Measurements from ENCODE around the gene PIK3R5. TPM values are rescaled to one million over a fixed set of nuclear protein-coding genes. Genes with fewer than 3 reads are reported as not detected.

Gene PIK3R5
- total RNA-seq, 1 donor from 2014 or later = 2.5 TPM

DNA sequence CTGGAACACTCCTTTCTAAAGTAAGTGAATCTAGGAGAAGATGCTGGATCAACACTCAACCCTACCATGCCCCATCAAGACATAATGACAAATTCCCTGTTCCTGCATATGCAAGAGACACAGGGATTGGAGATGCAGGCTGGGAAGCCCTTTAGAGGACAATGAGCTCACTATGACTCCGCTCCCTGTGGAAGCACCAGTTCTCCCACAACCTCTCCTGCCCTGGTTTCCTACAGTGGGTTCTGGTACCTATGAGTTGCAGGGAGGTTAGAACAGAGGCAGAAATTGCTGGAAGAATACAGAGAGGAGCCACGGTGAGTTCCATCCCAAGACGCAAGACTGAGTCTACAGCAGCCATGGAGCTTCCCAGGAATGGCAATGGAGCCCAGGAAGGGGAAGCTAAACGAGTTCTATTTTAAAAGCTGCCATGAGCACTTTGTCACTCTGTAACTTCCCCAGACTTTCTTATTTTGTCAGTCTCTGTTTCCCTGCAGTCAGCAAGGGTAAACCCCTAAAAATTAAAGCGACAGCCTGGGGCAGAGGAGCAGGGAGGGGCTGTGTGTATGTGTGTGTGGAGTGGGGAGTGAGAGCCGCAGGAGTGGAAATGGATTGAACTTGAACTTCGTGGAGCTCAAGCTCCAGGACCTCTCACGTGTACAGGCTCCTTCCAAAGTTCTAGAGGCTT is 55.8 kb downstream of the PIK3R5 start:
- DNase-seq (no peak), ATAC-seq (ENCODE audit: poor library complexity) (peak; percentile 48)
- intact Hi-C loops (cut with DNase I) = no loop called here

DNA sequence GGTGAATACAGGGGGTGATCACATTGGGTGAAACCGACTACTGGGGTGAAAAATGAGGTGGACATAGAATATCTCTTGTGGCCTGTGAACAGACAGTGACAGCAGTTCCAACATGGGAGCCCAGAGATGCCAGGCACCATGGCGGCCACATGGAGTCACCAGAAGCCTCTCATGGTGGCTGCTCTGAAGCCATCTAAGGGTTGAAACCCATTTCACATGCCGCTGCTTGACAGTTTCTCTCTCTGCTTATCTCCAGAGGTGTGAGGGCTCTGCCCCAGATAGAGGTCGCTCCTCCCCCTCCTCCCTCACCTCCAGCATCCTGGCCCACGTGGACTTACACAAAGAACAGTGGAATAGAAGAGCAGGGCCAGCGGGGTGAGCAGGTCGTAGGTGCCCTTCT is 60.2 kb downstream of the PIK3R5 start:
- no peak for DNase-seq
- ATAC-seq (ENCODE audit: poor library complexity) = no peak
- intact Hi-C loops (cut with DNase I) = no loop called here

DNA sequence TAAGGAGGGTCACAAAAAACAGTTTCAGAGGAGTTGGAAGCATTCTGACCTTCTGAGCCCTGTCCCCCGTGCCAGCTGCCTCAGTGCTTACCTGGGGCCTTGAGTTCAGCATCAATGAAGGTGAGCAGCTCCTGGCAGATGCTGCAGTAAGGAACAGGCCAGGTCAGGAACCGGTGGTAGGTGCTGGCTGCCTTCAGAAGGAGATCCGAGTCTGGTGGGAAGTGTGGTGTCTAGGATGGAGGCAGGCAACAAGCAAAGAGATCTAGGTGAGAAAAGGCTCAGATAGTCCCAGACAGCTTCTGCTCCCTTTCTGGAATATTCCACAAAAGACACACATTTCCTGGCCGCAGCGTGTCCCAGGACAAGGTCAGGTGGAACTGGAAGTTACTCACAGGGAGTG is 60.8 kb downstream of the PIK3R5 start:
- DNase-seq (no peak), ATAC-seq (ENCODE audit: poor library complexity) (no peak)
- intact Hi-C loops (cut with DNase I) = no loop called here

DNA sequence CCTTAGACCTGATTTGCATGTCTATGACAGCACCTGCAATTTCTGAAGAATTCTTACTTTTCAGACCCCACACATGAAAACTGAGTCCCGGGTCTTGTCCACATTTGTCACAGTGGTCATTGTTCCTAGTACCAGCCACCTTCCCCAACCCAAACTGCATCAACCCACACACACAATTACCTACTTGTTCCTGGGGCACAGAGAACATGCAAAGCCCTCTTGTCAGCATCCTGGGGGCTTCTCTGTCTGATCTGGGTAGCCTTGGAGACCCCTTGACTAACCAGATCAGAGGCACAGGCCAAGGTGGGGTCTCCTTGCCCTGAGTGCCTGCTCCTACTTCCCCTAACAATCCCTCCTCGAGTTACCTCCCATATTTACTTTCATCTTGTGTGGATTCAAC is 61.3 kb downstream of the PIK3R5 start:
- intact Hi-C loops (cut with DNase I) = no loop called here
- DNase-seq (no peak), ATAC-seq (ENCODE audit: poor library complexity) (no peak)

DNA sequence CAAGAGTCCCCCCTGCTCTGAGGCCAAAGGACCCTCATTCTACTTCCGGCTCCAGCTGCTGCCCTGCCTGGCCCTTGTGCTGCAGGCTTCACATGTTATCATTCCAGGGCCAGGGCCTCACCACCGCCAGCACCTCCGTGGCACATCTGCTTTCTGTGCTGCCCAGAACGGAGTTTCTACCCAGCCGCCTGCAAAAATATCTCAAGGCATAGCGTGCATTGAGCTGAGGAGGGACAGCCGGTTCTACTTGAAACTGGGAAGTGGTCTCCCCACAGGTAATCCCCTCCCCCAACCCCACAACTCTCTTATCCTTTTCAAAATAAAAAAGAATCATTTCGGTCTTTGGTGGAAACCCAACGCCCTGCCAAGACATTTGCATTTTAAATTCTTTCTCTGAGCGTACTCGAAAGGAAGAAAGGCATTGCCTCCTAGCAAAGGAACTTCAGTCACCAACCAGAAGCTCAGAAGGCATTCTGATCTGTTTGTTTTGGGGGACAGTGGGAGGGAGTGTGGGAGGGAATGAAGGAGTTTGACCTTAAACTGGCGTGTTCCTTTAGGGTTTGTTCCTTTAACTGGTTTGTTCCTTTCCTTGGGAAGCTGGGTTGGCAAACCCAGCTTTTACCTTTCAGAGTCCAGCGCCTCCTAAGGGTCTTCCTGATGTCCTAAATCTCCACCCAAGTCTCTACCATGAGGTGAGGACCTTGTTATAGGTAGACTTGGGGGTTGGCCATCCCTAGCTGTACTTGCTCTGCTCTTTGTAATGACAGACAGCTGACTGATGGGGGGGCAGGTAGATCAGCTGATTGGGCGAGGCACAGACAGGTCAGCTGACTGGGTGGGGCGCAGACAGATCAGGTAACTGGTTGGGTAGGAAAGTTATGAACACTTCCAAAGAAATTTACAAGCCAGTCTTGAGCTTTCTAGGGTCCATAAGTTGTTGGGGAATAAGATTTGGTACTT is 64.6 kb downstream of the PIK3R5 start:
- ATAC-seq (ENCODE audit: poor library complexity) (no peak), DNase-seq (no peak)
- intact Hi-C loops (cut with DNase I) = no loop called here

DNA sequence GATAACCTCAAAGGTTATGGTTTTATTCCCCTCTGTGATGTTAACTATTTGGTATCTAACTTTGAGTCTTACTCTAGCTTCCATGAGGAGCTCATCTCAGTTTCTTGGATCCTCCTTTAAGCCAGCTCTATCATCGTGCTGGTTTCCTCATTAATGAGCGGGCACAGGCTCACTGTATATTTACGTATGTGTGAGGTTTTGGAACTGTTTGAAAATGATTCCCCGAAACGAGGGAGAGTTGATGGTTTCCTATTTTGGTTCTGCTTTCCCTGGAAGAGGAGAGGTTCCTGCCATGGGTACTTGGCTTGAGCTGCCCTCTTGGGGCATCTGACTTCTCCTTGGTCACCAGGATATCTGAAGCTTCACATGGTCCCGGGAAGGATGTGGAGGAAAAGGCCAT is 65.3 kb downstream of the PIK3R5 start:
- DNase-seq = no peak
- ATAC-seq (ENCODE audit: poor library complexity) = no peak
- intact Hi-C loops (cut with DNase I) = no loop called here

DNA sequence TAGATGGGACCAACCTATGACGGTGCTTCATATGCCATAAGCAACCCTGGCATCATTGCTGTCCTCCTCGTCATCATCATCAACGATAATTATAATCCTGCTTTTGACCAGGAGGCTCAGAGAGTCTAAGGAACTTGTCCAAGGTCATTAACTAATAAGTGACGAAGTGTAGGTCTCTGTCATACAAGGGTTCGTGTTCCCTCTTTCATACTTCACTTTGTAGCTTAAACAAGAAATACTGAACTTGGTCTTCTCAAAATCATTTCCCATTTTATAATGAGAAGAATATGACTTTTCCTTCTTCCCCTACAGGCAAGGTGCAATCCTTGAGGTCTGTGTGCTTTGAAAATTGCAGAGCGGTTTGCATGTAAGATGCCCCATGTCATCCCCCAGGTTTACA is 66.9 kb downstream of the PIK3R5 start:
- no peak for ATAC-seq (ENCODE audit: poor library complexity)
- no peak for DNase-seq
- intact Hi-C loops (cut with DNase I) = loop anchor here (5.0 kb wide), 1 partner anchor 96 kb away; no protein-coding TSS in a partner anchor

DNA sequence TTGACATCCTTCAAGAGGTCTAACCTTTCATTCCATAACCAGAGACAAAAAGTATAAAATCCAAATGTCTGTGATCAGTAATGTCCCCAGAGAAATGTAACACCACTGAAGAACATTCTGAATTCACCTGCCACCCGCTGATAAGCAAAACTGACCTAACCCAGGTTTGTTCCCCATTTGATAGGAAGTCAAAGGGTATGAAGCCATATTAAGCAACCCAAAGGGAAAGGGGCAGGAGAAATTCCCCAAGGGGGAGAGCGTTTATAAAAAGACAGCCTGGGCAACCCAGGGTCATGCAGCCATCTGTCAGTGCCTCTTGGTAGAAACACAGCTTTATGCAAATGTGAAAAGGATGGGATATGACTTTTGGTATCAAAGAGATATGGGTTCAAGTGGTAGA is 67.4 kb downstream of the PIK3R5 start:
- intact Hi-C loops (cut with DNase I) = loop anchor here (5.0 kb wide), 1 partner anchor 96 kb away; no protein-coding TSS in a partner anchor
- DNase-seq (no peak), ATAC-seq (ENCODE audit: poor library complexity) (no peak)

DNA sequence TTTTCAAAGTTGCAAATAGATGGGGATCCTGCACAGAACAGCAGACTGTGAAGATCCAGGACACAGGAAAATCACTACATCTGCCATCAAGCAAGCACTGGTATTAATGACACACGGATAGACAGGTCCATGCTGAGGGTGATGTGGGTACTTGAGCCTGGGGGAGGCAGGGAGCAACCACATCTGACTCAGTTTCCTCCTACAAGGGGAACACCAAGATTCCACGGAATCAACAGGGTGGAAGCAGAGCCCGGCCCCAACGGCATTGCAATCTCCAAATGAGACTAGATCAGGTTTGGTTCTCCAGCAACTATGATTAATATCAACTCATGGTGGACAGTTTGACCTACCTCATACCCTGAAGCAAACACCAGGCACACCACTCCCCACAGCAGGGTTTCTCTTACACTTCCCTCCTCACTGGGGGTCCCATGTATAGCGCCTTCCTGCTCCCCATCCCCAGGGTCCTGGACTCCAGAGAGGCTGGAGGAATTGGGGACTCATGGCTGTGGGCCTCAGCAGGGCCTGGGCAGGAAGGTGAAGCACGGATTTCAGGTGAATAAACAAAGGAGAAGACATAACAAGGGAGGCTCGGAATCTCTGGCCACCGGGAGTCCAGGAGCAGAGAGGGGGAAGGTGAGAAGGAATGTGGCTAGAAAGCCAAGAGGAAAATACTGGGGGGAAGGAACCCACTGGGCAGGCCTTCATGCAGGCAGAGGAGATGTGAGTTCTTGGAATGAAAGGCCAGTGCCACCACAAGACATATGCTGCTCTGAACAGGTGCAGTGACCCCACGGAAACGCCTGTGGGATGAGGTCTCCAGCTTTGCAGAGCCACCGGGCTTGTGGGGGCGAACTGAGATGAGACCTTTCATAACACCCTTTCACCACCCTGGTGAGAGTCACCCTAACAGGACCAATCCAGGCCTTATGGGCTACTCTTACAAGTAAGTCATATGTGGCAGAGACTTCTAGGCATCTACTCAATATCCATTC is 68.6 kb downstream of the PIK3R5 start:
- intact Hi-C loops (cut with DNase I) = loop anchor here (5.0 kb wide), 1 partner anchor 95 kb away; no protein-coding TSS in a partner anchor
- no peak for ATAC-seq (ENCODE audit: poor library complexity)
- no peak for DNase-seq

DNA sequence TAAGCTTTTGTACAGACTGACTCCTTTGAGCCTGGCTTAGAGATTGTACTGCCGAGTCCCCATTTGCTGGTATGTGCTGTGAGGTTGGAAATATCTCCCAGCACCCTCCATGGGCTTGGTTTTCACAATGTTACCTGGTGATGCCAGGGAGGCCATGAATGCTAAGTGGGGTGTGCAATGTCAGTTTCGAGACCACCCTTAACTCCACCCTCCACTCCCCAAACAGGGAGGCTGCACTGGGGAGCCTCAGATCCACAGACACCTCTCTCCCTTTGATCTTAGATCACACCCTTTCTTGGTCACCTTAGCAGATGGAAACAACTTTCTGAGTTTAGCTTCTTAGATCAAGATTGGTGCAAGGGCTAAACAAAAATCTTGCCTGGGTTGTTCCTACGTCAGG is 69.4 kb downstream of the PIK3R5 start:
- DNase-seq (no peak), ATAC-seq (ENCODE audit: poor library complexity) (no peak)
- intact Hi-C loops (cut with DNase I) = loop anchor here (5.0 kb wide), 1 partner anchor 94 kb away; no protein-coding TSS in a partner anchor

DNA sequence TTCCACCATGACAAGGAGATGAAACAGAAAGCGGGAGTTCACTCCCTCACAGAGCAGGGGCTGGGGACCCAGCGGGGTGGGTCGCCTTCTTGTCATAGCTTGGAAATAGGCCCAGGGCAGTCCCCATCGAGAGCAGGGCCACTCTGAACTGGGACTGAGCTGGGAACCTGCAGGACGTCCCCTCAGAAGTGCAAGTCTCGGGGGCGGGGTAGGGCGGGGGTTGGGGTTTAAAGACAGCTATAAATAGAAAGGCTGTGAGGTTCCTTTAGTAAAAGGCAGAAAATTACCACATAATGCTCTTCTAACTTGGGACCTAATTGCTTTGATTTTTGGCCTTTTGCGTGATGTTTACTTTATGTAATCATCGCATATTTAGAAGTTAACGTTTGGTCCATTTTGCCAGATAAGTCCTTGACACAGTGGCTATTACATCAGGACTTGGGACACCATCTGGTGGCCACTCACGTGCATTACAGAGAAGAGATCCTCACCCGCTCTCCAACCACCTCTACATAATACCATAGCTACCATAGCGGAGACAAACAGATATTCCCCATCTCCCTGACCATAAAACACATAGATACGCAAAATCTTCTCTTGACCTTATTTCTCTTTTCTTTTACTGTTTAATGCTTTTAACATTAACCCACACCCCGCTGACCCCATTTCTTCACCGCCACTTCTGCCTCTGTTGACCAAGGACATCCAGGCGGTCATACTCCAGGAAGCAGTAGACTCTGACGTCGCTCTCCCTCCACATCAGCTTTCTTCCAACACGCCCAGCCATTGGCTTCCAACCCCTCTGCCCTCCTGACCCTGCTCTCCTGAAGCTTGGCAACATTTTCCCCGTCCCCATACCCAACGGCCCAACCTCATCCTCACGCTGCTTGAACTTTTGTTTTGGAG is 70.6 kb downstream of the PIK3R5 start:
- DNase-seq = no peak
- peak; percentile 90 for ATAC-seq (ENCODE audit: poor library complexity)
- intact Hi-C loops (cut with DNase I) = loop anchor here (5.0 kb wide), 1 partner anchor 93 kb away; no protein-coding TSS in a partner anchor

DNA sequence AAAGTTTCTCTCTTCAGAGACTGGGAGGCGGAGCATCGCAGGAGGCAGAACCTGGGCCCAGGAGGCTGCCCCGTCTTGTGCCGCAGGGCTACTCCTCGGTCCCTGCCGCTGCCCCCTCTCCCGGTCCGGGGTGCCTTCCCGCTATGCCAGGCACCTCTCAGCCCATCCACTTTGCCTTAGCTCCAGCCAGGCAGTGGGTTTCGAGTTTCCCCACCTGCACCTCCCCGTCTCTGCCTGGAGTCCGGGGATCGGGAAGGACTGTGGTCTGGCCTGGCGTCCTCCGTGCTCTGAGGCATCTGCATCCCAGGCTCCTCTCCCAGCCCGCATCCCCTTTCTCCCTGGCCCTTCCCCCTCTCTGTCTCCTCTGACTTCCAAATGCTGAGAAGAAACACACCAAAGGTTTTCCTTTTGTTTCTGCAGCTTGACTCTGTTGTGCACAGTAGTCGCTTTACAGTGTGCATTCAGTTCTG is 71.3 kb downstream of the PIK3R5 start:
- ATAC-seq (ENCODE audit: poor library complexity) (no peak), DNase-seq (no peak)
- intact Hi-C loops (cut with DNase I) = no loop called here

DNA sequence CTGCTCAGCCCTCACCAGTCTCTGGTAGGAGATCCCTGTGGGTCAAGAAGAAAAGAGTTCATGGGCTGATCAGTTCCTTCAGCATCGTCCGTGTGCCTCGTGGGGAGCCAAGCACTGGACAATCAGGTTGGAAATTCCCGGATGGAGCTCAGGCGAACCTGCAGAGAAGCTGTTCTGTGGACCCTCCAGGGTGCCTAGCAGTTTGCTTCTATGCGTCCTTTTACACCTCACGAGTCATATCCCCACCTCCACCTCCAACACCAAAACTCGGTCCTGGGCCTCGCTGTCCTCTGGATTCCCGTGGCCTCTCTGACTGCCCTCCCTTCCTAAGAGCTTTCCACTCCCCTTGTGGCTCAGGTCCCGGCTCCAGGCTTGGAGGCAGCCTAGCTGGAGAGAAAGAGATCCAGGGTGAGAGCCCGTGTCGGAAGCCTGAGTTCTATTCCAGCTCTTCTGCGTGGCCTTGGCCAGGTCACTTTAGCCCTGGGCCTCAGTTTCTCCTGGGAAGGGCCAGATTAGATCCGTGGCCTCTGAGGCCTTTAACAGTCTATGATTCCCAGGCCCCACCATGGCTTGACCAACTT is 71.8 kb downstream of the PIK3R5 start:
- ATAC-seq (ENCODE audit: poor library complexity) (no peak), DNase-seq (no peak)
- intact Hi-C loops (cut with DNase I) = no loop called here

DNA sequence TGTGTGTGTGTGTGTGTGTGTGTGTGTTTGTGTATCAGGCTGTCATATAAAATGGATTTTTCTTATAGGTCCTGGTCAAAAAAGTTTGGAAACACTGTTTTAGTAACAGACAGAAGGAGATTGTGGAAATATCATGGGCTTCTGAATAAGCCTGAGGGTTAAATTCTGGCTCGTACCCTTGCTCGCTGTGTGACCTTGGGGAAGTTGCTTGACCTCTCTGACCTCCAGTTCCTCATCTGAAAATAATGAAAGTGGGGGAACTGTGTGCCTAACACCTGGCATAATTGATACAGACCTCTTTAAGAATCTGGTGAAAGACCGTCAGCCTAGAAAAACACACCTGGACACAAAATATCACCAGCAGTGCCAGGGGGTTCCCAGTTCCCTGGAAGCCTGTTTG is 72.4 kb downstream of the PIK3R5 start:
- intact Hi-C loops (cut with DNase I) = no loop called here
- DNase-seq = no peak
- ATAC-seq (ENCODE audit: poor library complexity) = no peak

DNA sequence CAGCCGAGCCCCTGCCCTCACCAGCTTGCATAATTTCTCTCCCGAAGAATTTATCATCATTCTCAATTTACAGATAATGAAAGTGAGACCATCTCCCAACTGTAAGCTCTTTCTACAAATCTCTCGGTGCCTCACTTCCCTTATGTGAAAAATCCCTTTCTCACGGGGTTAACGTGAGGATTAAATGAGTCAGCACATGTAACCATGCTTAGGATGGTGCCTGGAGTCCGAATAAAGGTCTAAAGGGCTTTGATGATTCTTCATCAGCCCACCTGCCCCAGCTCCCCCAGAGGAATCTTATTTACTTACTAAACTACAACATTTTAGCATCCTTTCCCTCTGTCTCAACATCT is 73.2 kb downstream of the PIK3R5 start:
- DNase-seq = no peak
- intact Hi-C loops (cut with DNase I) = no loop called here

DNA sequence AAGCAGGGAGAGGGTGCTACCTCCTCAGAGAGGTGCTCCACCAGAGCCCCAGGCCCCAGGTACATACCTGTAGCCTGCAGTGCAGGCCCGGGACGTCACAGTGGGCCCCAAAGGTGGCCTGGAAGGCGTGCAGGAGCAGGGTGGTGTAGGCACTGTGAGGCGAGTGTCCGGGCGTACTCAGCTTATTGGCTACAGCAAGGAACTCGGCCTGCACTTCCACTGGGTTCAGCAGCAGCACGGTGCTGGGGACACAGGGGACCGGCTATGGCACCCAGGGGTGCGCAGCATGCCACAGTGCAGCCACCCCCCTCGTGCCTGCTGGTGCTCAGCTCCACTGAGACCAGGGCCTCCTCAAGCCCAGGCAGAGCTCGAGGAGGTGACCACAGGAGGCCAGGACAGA is 74.8 kb downstream of the PIK3R5 start:
- intact Hi-C loops (cut with DNase I) = no loop called here
- no peak for DNase-seq
- ATAC-seq (ENCODE audit: poor library complexity) = no peak

More for the DNA sequence above, 73.2 kb downstream of the PIK3R5 start:
- no peak for ATAC-seq (ENCODE audit: poor library complexity)

DNA sequence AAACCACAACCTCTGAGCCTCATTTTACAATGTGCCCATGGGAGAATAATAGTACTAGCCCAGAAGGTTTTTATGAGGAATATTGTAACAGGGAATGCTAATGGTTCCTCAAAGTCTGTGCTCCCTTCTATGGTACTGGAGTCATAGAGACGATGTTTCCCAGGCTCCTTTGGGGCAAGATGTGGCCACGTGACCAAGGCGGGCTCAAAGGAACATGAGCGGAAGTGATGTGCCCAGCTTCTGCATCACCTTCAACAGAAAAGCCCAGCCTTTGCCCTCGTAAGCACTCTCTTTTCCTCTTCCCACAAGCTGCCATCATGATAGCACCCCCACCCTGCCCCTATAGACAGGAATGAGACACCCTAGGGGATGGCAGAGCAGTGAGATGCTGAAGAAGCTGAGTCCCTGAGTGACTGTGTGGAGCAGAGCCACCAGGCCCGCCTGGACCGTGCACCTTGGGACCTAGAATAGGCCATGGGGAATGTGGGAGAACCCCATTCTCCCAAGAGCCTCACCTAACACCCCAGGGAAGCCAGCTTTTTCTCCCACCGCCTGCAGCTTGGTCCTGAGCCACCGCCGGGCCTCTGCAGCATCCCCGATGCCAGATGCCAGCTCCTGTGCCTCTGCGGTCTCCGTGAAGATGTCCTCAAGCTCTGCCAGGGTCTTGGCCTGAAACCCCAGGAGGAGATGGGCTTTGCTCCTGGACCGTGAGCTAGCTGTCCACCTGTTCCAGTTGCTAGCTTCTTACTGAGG is 75.9 kb downstream of the PIK3R5 start:
- intact Hi-C loops (cut with DNase I) = no loop called here
- ATAC-seq (ENCODE audit: poor library complexity) = no peak
- DNase-seq = no peak
